Panc1 (cell line): ENCODE results near the gene SLC16A12. TPM values are rescaled to one million over a fixed set of nuclear protein-coding genes. Genes with fewer than 3 reads are reported as not detected.

Experiments
- ATAC-seq: fragments of 200-7000 bp; cut with Tn5 transposase; 2 replicates; pipeline ENCODE4 v1.9.1; 2020; ENCODE audit warnings: mild to moderate bottlenecking, moderate library complexity
- BruUV-seq: library from RNA; stranded (reverse); fragments of 400-500 nt; replicated peaks from 2 replicates; lab custom pipeline; 2021; lab: Mats Ljungman, UMichigan
- CTCF ChIA-PET: fragments of 300-600 bp; sonication (Branson Sonifier 250); formaldehyde crosslinking; loops from one replicate; lab custom pipeline; 2022; ENCODE audit warnings: antibody characterized with exemption; lab: Charles Lee
- POLR2A ChIA-PET: fragments of 300-600 bp; sonication (Branson Sonifier 250); formaldehyde crosslinking; loops from one replicate; lab custom pipeline; 2022; ENCODE audit warnings: antibody characterized with exemption; lab: Charles Lee
- DNase-seq: peaks from one replicate; pipeline ENCODE4 v3.0.0-alpha.2; 2010; ENCODE audit warnings: low read depth, low spot score
- H3K27ac ChIP-seq: 2 replicates; pipeline ENCODE4 v1.5.1; 2011; ENCODE audit warnings: mild to moderate bottlenecking, low read length, inconsistent platforms
- H3K27me3 ChIP-seq: fragments of 200-500 bp; sonication (Bioruptor generic); 2 replicates; pipeline ENCODE4 v1.6.0; 2014; ENCODE audit warnings: low read length, inconsistent platforms; ENCODE audit not compliant: control insufficient read depth, insufficient read depth
- H3K36me3 ChIP-seq: fragments of 200-500 bp; sonication (Bioruptor generic); 2 replicates; pipeline ENCODE4 v1.5.1; 2014; ENCODE audit warnings: inconsistent platforms, mild to moderate bottlenecking, low read length, moderate library complexity; ENCODE audit not compliant: control insufficient read depth, insufficient read depth
- H3K4me1 ChIP-seq: 2 replicates; pipeline ENCODE4 v1.5.1; 2011; ENCODE audit warnings: inconsistent platforms, mild to moderate bottlenecking, low read length, moderate library complexity; ENCODE audit not compliant: control insufficient read depth, insufficient read depth
- H3K4me3 ChIP-seq, 2 experiments: 2 replicates each; pipeline ENCODE4 v1.5.1; 2011 to 2012; ENCODE audit warnings: low read depth in 2 of 2, low read length in 2 of 2, mild to moderate bottlenecking in 2 of 2, inconsistent platforms in 1 of 2, moderate library complexity in 1 of 2
- H3K9me3 ChIP-seq: fragments of 200-500 bp; sonication (Bioruptor generic); 2 replicates; pipeline ENCODE4 v1.5.1; 2014; ENCODE audit warnings: low read depth, mild to moderate bottlenecking, inconsistent platforms, low read length, moderate library complexity; ENCODE audit not compliant: control insufficient read depth, insufficient read depth
- CTCF ChIP-seq: fragments of 450-650 bp; IDR thresholded peaks from 2 replicates; pipeline ENCODE4 v1.5.1; 2017; ENCODE audit warnings: mild to moderate bottlenecking
- POLR2AphosphoS5 ChIP-seq: IDR thresholded peaks from 2 replicates; pipeline ENCODE4 v1.6.1; 2012; ENCODE audit warnings: mild to moderate bottlenecking, low read depth, low read length, moderate library complexity
- REST ChIP-seq, 2 experiments: IDR thresholded peaks; 2 replicates each; pipeline ENCODE4 v1.6.1; 2011 to 2012; ENCODE audit warnings: low read depth in 2 of 2, control low read depth in 1 of 2, low read length in 1 of 2, mild to moderate bottlenecking in 1 of 2, moderate library complexity in 1 of 2; ENCODE audit not compliant: insufficient read depth in 1 of 2
- SIN3A ChIP-seq: IDR thresholded peaks from 2 replicates; pipeline ENCODE4 v1.6.1; 2012; ENCODE audit warnings: low read depth, mild to moderate bottlenecking, low read length, moderate library complexity, borderline replicate concordance; ENCODE audit not compliant: insufficient read depth
- TCF7L2 ChIP-seq: IDR thresholded peaks from 2 replicates; pipeline ENCODE4 v1.6.1; 2011; ENCODE audit warnings: mild to moderate bottlenecking, low read depth, low read length, inconsistent platforms
- in situ Hi-C: cut with HindIII; loops from 2 replicates; pipeline ENCODE4 v1.10.0; 2016; ENCODE audit warnings: low sequenced_read_pairs, low pct_unique_long_range_greater_than_20kb
- intact Hi-C: fragments of 100-400 bp; cut with micrococcal nuclease; formaldehyde crosslinking; loops from one replicate; pipeline ENCODE4 v1.10.0; 2022; ENCODE audit not compliant: unreplicated experiment
- total RNA-seq: library from RNA; stranded (reverse); gene quantifications from one replicate; pipeline ENCODE4 v1.2.1, GENCODE V29; 2021; ENCODE audit not compliant: unreplicated experiment

Gene SLC16A12
- total RNA-seq, 1 experiment from 2014 or later, result not detected

- in situ Hi-C loops (no loop called here), intact Hi-C loops (no loop called here)
- Histone ChIP-seq H3K36me3 (no peaks in the 10 kb centered on the region), H3K4me3 (no peak overlapping the region), H3K27ac (no peak overlapping the region), H3K4me1 (no peaks in the 10 kb centered on the region), H3K9me3 (no peaks in the 10 kb centered on the region), H3K27me3 (no peaks in the 10 kb centered on the region)
- ATAC-seq (no peak), DNase-seq (no peak)
- no TSS peak for BruUV-seq
- POLR2A ChIA-PET, result no interaction called here
- CTCF ChIA-PET, result no interaction called here
- no peak for TF ChIP-seq REST (IDR thresholded peaks at IDR 0.05; ENCODE audit: insufficient read depth in 1 of 2, low read depth in 2 of 2, low read length in 1 of 2)
- TF ChIP-seq POLR2AphosphoS5, result no peak
- TF ChIP-seq SIN3A, result no peak
- no peak for TF ChIP-seq CTCF
- TF ChIP-seq TCF7L2, result no peak
These were observed 39.0 kb upstream of the SLC16A12 start for GRCh38 chr10:89574368-89574767.

GRCh38 chr10:89567576-89568245, 32.3 kb upstream of the SLC16A12 start:
- H3K4me1 ChIP-seq, result no peaks in the 10 kb centered on the region
- H3K9me3 ChIP-seq, result no peaks in the 10 kb centered on the region
- H3K27me3 ChIP-seq, result no peaks in the 10 kb centered on the region; the same call in 1 of the 2 replicates
- ATAC-seq (no peak), DNase-seq (no peak)
- TF ChIP-seq CTCF, result no peak
- no peak for TF ChIP-seq POLR2AphosphoS5
- no peaks in the 10 kb centered on the region for H3K36me3 ChIP-seq
- BruUV-seq, result no TSS peak
- in situ Hi-C loops, result no loop called here
- intact Hi-C loops, result no loop called here
- H3K27ac ChIP-seq, result no peak overlapping the region
- H3K4me3 ChIP-seq, result no peak overlapping the region
- POLR2A ChIA-PET, result interaction anchor here (0.5 kb wide), 2 partner anchors 129 to 657 kb away, joined by 3 read pairs; no protein-coding TSS in a partner anchor
- CTCF ChIA-PET, result no interaction called here
